Neural cell (in vitro differentiated cells): ENCODE measurements around the gene SEMA3F. TPM values are rescaled to one million over a fixed set of nuclear protein-coding genes. Genes with fewer than 3 reads are reported as not detected.

Experiments
- H2AFZ ChIP-seq: fragments of 200-600, 300-800 bp; sonication (generic), shearing (Covaris generic); 2 replicates; pipeline ENCODE4 v1.6.0; 2014; ENCODE audit warnings: low read depth, mild to moderate bottlenecking, antibody characterized with exemption, low read length, moderate library complexity
- H3F3A ChIP-seq: fragments of 200-600 bp; shearing (Covaris generic); 2 replicates; pipeline ENCODE4 v1.6.1; 2016; ENCODE audit warnings: mild to moderate bottlenecking, moderate library complexity, mixed read lengths, antibody characterized with exemption, low read length; ENCODE audit not compliant: insufficient read depth, poor library complexity, severe bottlenecking
- H3K27ac ChIP-seq: fragments of 200-600, 300-800 bp; sonication (generic), shearing (Covaris generic); 2 replicates; pipeline ENCODE4 v1.5.1; 2014; ENCODE audit warnings: mild to moderate bottlenecking, low read length, moderate library complexity
- H3K27me3 ChIP-seq: fragments of 300-800, 200-600 bp; sonication (generic), shearing (Covaris generic); 2 replicates; pipeline ENCODE4 v1.6.0; 2014; ENCODE audit warnings: mild to moderate bottlenecking, low read depth, low read length, moderate library complexity; ENCODE audit not compliant: insufficient read depth
- H3K36me3 ChIP-seq: fragments of 300-800, 200-600 bp; sonication (generic), shearing (Covaris generic); 2 replicates; pipeline ENCODE4 v1.5.1; 2014; ENCODE audit warnings: mild to moderate bottlenecking, antibody characterized with exemption, low read length, moderate library complexity; ENCODE audit not compliant: insufficient read depth
- H3K4me2 ChIP-seq: fragments of 300-800, 200-600 bp; sonication (generic), shearing (Covaris generic); 2 replicates; pipeline ENCODE4 v1.6.0; 2014; ENCODE audit warnings: mild to moderate bottlenecking, low read length
- H3K4me3 ChIP-seq: fragments of 300-800, 200-600 bp; sonication (generic), shearing (Covaris generic); 2 replicates; pipeline ENCODE4 v1.5.1; 2014; ENCODE audit warnings: mild to moderate bottlenecking, low read length, moderate library complexity
- H3K79me2 ChIP-seq: fragments of 200-600 bp; shearing (Covaris generic); replicated peaks from 2 replicates; pipeline ENCODE4 v1.6.0; 2014; ENCODE audit warnings: mild to moderate bottlenecking, low read length, moderate library complexity; ENCODE audit not compliant: insufficient read depth
- H3K9ac ChIP-seq: fragments of 300-800, 200-600 bp; sonication (generic), shearing (Covaris generic); 2 replicates; pipeline ENCODE4 v1.6.1; 2016; ENCODE audit warnings: mild to moderate bottlenecking, low read length, mixed read lengths
- H3K9me2 ChIP-seq: fragments of 200-600 bp; shearing (Covaris generic); 2 replicates; pipeline ENCODE4 v1.6.1; 2016; ENCODE audit warnings: mild to moderate bottlenecking, low read length, mixed read lengths; ENCODE audit not compliant: insufficient read depth
- H3K9me3 ChIP-seq: fragments of 200-600, 300-800 bp; sonication (generic), shearing (Covaris generic); 2 replicates; pipeline ENCODE4 v1.6.1; 2016; ENCODE audit warnings: mild to moderate bottlenecking, mixed run types, low read length, moderate library complexity, mixed read lengths
- H4K20me1 ChIP-seq: fragments of 200-600 bp; shearing (Covaris generic); 2 replicates; pipeline ENCODE4 v1.6.1; 2016; ENCODE audit warnings: mild to moderate bottlenecking, mixed run types; ENCODE audit not compliant: insufficient read depth
- EP300 ChIP-seq: fragments of 450-650 bp; conservative IDR thresholded peaks from 2 replicates; pipeline ENCODE4 v1.6.1; 2014; ENCODE audit warnings: antibody characterized with exemption, mild to moderate bottlenecking, moderate library complexity; ENCODE audit not compliant: poor library complexity, severe bottlenecking
- EZH2 ChIP-seq: fragments of 200-600, 300-800 bp; shearing (Covaris generic), sonication (generic); IDR thresholded peaks from 2 replicates; pipeline ENCODE4 v1.6.1; 2014; ENCODE audit warnings: antibody characterized with exemption, low read length, borderline replicate concordance, mild to moderate bottlenecking; ENCODE audit not compliant: insufficient read depth, poor library complexity, severe bottlenecking
- MXI1 ChIP-seq: fragments of 450-650 bp; conservative IDR thresholded peaks from 2 replicates; pipeline ENCODE4 v1.6.1; 2014; ENCODE audit warnings: antibody characterized with exemption, mild to moderate bottlenecking; ENCODE audit not compliant: poor library complexity, severe bottlenecking
- POLR2AphosphoS5 ChIP-seq: IDR thresholded peaks from 2 replicates; pipeline ENCODE4 v1.6.1; 2012
- RAD21 ChIP-seq: fragments of 450-650 bp; conservative IDR thresholded peaks from 2 replicates; pipeline ENCODE4 v1.6.1; 2014; ENCODE audit warnings: antibody characterized with exemption, mild to moderate bottlenecking, moderate library complexity
- SMC3 ChIP-seq: fragments of 450-650 bp; conservative IDR thresholded peaks from 2 replicates; pipeline ENCODE4 v1.6.1; 2014; ENCODE audit warnings: antibody characterized with exemption, mild to moderate bottlenecking, moderate library complexity; ENCODE audit not compliant: poor library complexity
- TAF1 ChIP-seq: IDR thresholded peaks from 2 replicates; pipeline ENCODE4 v1.6.1; 2012; ENCODE audit warnings: low read depth
- polyA plus RNA-seq: library from polyadenylated mRNA; depleted of rRNA; stranded (reverse); fragments of >200 nt; gene quantifications from 2 replicates; pipeline ENCODE4 v1.2.3, GENCODE V29; 2014
- TF ChIP-seq, protein P1 (sequence below): IDR thresholded peaks from 2 replicates; pipeline ENCODE4 v1.6.1; 2012; ENCODE audit warnings: borderline replicate concordance
- TF ChIP-seq, protein P2 (sequence below): fragments of 450-650 bp; IDR thresholded peaks from 2 replicates; pipeline ENCODE4 v1.5.1; 2014; ENCODE audit warnings: antibody characterized with exemption, mild to moderate bottlenecking, moderate library complexity; ENCODE audit not compliant: poor library complexity, severe bottlenecking

Gene SEMA3F
- polyA plus RNA-seq, 1 donor from 2014 or later: 17.0 TPM

DNA sequence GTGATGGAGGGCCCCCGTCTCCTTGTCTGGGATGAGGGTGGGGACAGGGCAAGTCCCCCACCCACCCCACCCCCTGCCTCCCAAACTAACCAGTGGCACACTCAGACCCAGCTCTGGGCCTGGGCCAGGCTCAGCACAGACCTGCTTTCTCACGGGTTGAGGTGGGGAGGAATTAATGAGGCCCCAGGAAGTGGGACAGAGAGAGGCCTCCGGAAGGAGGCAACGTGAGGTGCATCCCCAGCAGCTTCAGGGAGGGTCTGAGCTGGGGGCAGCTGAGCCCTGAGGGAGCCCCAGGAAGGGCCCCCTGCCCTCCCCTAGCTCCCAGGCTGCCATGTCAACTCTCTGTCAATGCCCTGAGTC lies 65.9 kb downstream of the SEMA3F start:
- Histone ChIP-seq H3K9me3 (no peaks in the 10 kb centered on the region), H4K20me1 (no peaks in the 10 kb centered on the region), H3K9ac (no peak overlapping the region), H3K36me3 (no peaks in the 10 kb centered on the region), H3K27me3 (no peaks in the 10 kb centered on the region), H3F3A (no peaks in the 10 kb centered on the region), H3K4me2 (no peak overlapping the region), H3K9me2 (no peaks in the 10 kb centered on the region), H3K4me3 (no peak overlapping the region), H3K79me2 (no peaks in the 10 kb centered on the region), H3K27ac (no peak overlapping the region), H2AFZ (no peak overlapping the region)
- TF ChIP-seq EZH2 (no peak), MXI1 (no peak), SMC3 (no peak), RAD21 (no peak), POLR2AphosphoS5 (no peak), TAF1 (no peak), EP300 (no peak)
- TF ChIP-seq, protein P1, sequence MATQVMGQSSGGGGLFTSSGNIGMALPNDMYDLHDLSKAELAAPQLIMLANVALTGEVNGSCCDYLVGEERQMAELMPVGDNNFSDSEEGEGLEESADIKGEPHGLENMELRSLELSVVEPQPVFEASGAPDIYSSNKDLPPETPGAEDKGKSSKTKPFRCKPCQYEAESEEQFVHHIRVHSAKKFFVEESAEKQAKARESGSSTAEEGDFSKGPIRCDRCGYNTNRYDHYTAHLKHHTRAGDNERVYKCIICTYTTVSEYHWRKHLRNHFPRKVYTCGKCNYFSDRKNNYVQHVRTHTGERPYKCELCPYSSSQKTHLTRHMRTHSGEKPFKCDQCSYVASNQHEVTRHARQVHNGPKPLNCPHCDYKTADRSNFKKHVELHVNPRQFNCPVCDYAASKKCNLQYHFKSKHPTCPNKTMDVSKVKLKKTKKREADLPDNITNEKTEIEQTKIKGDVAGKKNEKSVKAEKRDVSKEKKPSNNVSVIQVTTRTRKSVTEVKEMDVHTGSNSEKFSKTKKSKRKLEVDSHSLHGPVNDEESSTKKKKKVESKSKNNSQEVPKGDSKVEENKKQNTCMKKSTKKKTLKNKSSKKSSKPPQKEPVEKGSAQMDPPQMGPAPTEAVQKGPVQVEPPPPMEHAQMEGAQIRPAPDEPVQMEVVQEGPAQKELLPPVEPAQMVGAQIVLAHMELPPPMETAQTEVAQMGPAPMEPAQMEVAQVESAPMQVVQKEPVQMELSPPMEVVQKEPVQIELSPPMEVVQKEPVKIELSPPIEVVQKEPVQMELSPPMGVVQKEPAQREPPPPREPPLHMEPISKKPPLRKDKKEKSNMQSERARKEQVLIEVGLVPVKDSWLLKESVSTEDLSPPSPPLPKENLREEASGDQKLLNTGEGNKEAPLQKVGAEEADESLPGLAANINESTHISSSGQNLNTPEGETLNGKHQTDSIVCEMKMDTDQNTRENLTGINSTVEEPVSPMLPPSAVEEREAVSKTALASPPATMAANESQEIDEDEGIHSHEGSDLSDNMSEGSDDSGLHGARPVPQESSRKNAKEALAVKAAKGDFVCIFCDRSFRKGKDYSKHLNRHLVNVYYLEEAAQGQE: no peak
- TF ChIP-seq, protein P2, sequence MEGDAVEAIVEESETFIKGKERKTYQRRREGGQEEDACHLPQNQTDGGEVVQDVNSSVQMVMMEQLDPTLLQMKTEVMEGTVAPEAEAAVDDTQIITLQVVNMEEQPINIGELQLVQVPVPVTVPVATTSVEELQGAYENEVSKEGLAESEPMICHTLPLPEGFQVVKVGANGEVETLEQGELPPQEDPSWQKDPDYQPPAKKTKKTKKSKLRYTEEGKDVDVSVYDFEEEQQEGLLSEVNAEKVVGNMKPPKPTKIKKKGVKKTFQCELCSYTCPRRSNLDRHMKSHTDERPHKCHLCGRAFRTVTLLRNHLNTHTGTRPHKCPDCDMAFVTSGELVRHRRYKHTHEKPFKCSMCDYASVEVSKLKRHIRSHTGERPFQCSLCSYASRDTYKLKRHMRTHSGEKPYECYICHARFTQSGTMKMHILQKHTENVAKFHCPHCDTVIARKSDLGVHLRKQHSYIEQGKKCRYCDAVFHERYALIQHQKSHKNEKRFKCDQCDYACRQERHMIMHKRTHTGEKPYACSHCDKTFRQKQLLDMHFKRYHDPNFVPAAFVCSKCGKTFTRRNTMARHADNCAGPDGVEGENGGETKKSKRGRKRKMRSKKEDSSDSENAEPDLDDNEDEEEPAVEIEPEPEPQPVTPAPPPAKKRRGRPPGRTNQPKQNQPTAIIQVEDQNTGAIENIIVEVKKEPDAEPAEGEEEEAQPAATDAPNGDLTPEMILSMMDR: no peak

DNA sequence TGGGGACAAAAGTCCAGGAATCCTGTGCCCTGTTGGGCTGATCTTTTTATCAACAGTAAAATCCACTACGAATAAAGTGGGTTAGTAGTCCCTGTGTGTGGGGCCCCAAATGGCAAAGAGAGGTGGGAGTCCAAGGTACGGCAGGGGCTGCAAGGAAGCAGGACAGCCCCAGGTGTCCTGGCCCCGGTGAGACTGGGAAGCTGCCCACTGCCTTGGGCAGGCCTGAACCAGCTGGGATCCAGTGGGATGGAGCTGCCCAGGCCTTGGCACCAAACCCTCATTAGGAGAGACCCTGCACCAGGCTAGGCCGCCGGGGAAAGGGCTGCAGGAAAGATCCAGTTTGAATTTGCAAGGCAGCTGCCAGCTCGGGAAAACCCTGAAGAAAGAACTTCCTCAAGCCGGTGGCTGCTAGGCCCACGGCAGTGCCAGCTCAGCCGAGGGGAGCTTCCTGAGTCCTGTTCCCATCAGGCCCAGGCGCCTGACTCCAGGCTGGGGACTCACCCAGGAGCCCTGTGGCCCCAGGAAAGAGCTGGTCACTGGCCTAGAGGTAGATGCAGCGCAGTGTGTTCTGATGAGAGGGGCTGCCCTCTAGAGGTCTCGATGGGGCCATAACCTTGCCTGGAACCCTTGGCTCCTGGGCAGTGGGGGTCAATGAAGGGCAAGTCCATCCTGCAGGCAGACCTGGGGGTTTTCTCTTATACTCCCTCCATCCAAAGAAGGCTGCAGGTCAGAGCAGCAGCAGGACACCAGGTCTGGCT lies 66.5 kb downstream of the SEMA3F start:
- Histone ChIP-seq H3K9me3 (no peaks in the 10 kb centered on the region), H3K27ac (no peak overlapping the region), H3K9ac (no peak overlapping the region), H4K20me1 (no peaks in the 10 kb centered on the region), H3K27me3 (no peaks in the 10 kb centered on the region), H3K4me2 (no peak overlapping the region), H3K79me2 (no peaks in the 10 kb centered on the region), H3F3A (no peaks in the 10 kb centered on the region), H2AFZ (no peak overlapping the region), H3K36me3 (no peaks in the 10 kb centered on the region), H3K9me2 (no peaks in the 10 kb centered on the region), H3K4me3 (no peak overlapping the region)
- no peak for TF ChIP-seq RAD21
- TF ChIP-seq POLR2AphosphoS5: no peak
- TF ChIP-seq, protein P2: no peak
- TF ChIP-seq SMC3: no peak
- no peak for TF ChIP-seq TAF1
- TF ChIP-seq MXI1: no peak
- no peak for TF ChIP-seq EZH2
- TF ChIP-seq EP300: no peak
- TF ChIP-seq, protein P1: no peak
